SU-DHL-6 (cell line): ENCODE data around the gene DNAAF3.

Experiments used
- H2AFZ ChIP-seq: fragments of 200-600 bp; sonication (generic); 2 replicates; pipeline ENCODE4 v1.6.1; 2014; ENCODE audit warnings: low read depth, mild to moderate bottlenecking, moderate library complexity, mixed read lengths, antibody characterized with exemption, low read length; ENCODE audit not compliant: severe bottlenecking
- H3F3A ChIP-seq: fragments of 200-600 bp; shearing (Covaris generic); 2 replicates; pipeline ENCODE4 v1.6.0; 2016; ENCODE audit warnings: antibody characterized with exemption, mild to moderate bottlenecking; ENCODE audit not compliant: insufficient read depth
- H3K27ac ChIP-seq: fragments of 200-600 bp; sonication (generic); 2 replicates; pipeline ENCODE4 v1.5.1; 2016; ENCODE audit warnings: low read depth, mild to moderate bottlenecking, low read length, moderate library complexity, mixed read lengths
- H3K27me3 ChIP-seq: fragments of 200-600 bp; sonication (generic), shearing (Covaris generic); 2 replicates; pipeline ENCODE4 v1.6.0; 2014; ENCODE audit warnings: mild to moderate bottlenecking, low read length
- H3K36me3 ChIP-seq: fragments of 200-600 bp; sonication (generic); 2 replicates; pipeline ENCODE4 v1.6.1; 2014; ENCODE audit warnings: mild to moderate bottlenecking, low read length, mixed read lengths
- H3K4me2 ChIP-seq: fragments of 300-600, 200-600 bp; shearing (Covaris generic), sonication (generic); 2 replicates; pipeline ENCODE4 v1.6.0; 2014; ENCODE audit warnings: low read length, low read depth, mild to moderate bottlenecking; ENCODE audit not compliant: poor library complexity, severe bottlenecking
- H3K4me3 ChIP-seq: fragments of 200-600 bp; sonication (generic); 2 replicates; pipeline ENCODE4 v1.5.1; 2014; ENCODE audit warnings: antibody characterized with exemption, low read length, mild to moderate bottlenecking, mixed read lengths; ENCODE audit not compliant: insufficient read depth, poor library complexity, severe bottlenecking
- H3K79me2 ChIP-seq: fragments of 200-600 bp; sonication (generic); 2 replicates; pipeline ENCODE4 v1.6.1; 2014; ENCODE audit warnings: mild to moderate bottlenecking, low read length, moderate library complexity; ENCODE audit not compliant: insufficient read depth
- H3K9ac ChIP-seq: fragments of 200-600 bp; sonication (generic); 2 replicates; pipeline ENCODE4 v1.7.0; 2014; ENCODE audit warnings: mild to moderate bottlenecking, low read length
- H3K9me2 ChIP-seq: fragments of 200-600 bp; sonication (generic); replicated peaks from 2 replicates; pipeline ENCODE4 v1.6.1; 2014; ENCODE audit warnings: low read length; ENCODE audit not compliant: insufficient read depth
- H3K9me3 ChIP-seq: fragments of 200-600 bp; sonication (generic); 2 replicates; pipeline ENCODE4 v1.6.1; 2014; ENCODE audit warnings: low read length, mixed read lengths; ENCODE audit not compliant: insufficient read depth
- H4K20me1 ChIP-seq: fragments of 200-600 bp; sonication (generic); 2 replicates; pipeline ENCODE4 v1.6.1; 2014; ENCODE audit warnings: low read depth, mild to moderate bottlenecking, antibody characterized with exemption, low read length, moderate library complexity, mixed read lengths
- EZH2phosphoT487 ChIP-seq: fragments of 200-600 bp; sonication (generic), shearing (Covaris generic); conservative IDR thresholded peaks from 2 replicates; pipeline ENCODE4 v1.6.1; 2018; ENCODE audit warnings: mild to moderate bottlenecking, antibody characterized with exemption, low read length, moderate library complexity, mixed read lengths
- TF ChIP-seq, protein P1 (sequence below): fragments of 200-600 bp; sonication (generic); IDR thresholded peaks from one replicate; pipeline ENCODE4 v1.5.1; 2017; ENCODE audit warnings: antibody characterized with exemption, mild to moderate bottlenecking, low read length, moderate library complexity; ENCODE audit not compliant: insufficient read depth, poor library complexity, severe bottlenecking

Gene DNAAF3

DNA sequence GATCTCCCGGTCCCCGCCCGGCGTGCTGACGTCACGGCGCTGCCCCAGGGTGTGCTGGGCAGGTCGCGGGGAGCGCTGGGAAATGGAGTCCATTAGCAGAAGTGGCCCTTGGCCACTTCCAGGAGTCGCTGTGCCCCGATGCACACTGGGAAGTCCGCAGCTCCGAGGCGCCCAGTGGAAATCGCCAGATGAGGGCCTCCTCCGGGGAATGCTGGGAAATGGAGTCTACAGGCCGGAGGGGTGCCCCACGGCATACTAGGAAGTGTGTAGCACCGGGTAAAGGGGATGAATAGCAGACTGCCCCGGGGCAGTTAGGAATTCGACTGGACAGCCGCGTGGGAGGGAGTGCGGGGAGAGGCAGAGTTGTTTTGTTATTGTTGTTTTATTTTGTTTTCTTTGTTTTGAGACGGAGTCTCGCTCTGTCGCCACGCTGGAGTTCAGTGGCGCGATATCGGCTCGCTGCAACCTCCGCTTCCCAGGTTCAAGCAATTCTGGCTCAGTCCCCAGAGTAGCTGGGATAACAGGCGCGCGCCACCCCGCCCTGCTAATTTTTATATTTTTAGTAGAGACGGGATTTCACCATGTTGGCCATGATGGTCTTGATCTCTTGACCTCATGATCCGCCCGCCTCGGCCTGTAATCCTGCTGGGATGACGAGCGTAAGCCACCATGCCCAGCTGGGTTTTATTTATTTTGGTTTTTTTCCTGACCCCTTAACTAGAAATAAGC, 48.6 kb downstream of the DNAAF3 start:
- Histone ChIP-seq H3K9me2 (no peaks in the 10 kb centered on the region), H3K4me3 (peak overlapping the region; percentile 72), H3K27me3 (no peaks in the 10 kb centered on the region), H3K79me2 (peaks cover 40% of the 10 kb centered on the region), H3K9me3 (no peaks in the 10 kb centered on the region), H3K36me3 (no peaks in the 10 kb centered on the region), H3K9ac (peak overlapping the region; percentile 64), H3K27ac (peak overlapping the region; percentile 42), H3K4me2 (peak overlapping the region; percentile 93), H4K20me1 (no peaks in the 10 kb centered on the region), H2AFZ (peak overlapping the region; percentile 79), H3F3A (peaks cover 16% of the 10 kb centered on the region)
- TF ChIP-seq EZH2phosphoT487 = no peak
- TF ChIP-seq, protein P1, sequence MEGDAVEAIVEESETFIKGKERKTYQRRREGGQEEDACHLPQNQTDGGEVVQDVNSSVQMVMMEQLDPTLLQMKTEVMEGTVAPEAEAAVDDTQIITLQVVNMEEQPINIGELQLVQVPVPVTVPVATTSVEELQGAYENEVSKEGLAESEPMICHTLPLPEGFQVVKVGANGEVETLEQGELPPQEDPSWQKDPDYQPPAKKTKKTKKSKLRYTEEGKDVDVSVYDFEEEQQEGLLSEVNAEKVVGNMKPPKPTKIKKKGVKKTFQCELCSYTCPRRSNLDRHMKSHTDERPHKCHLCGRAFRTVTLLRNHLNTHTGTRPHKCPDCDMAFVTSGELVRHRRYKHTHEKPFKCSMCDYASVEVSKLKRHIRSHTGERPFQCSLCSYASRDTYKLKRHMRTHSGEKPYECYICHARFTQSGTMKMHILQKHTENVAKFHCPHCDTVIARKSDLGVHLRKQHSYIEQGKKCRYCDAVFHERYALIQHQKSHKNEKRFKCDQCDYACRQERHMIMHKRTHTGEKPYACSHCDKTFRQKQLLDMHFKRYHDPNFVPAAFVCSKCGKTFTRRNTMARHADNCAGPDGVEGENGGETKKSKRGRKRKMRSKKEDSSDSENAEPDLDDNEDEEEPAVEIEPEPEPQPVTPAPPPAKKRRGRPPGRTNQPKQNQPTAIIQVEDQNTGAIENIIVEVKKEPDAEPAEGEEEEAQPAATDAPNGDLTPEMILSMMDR = no peak

DNA sequence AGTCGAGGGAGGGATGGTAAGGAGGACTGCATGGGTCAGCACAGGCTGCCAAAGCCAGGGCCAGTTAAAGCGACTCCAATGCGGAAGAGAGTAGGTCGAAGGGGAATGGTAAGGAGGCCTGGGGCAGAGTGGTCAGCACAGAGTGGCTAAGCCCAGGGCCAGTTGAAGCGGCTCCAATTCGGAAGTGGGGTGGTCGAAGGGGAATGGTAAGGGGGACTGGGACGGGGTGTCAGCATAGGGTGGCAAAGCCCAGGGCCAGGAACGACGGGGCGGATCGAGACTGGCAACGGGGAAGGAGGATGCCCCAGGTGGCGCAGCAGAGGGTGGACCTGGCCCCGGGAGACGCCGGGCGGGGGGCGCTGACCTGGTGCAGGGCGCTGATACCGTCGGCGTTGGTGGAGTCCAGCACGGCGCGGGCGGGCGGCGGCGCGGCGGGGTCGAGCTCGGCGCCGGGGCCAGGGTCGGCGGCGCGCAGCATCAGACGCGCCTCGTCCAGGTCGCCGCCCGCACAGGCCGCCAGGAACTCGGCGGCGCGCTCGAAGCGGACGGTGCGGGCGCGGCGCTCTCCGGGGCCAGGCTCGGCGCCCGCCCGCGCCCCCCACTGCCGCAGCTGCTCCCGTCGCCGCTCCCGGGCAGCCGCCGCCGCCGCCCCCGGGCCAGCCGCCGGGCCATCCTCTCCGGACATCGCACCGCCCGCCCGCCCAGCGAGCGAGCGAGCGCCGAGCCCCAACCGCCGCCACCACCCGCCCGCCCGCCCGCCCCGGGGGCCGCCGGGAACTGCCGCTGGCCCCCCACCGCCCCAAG, 49.4 kb downstream of the DNAAF3 start, which contains the start of gene PPP1R12C:
Gene PPP1R12C (minus strand): TSS at position 779 of the 804 bp plus-strand sequence. CDS start 94 bp downstream, at position 685.
- TF ChIP-seq, protein P1 = no peak
- no peak for TF ChIP-seq EZH2phosphoT487
- no peaks in the 10 kb centered on the region for H3K9me2 ChIP-seq
- H3K4me2 ChIP-seq = peak within 1 kb of the TSS; percentile 93
- peak within 1 kb of the TSS; percentile 79 for H2AFZ ChIP-seq
- no peaks in the 10 kb centered on the region for H3K27me3 ChIP-seq
- H4K20me1 ChIP-seq = no peaks in the 10 kb centered on the region; the same call in 1 of the 2 replicates
- H3K79me2 ChIP-seq = peaks cover 48% of the 10 kb centered on the region
- peak within 1 kb of the TSS; percentile 94 for H3K9ac ChIP-seq
- H3K27ac ChIP-seq = peak within 1 kb of the TSS; percentile 91
- peaks cover 16% of the 10 kb centered on the region for H3F3A ChIP-seq
- peak within 1 kb of the TSS; percentile 93 for H3K4me3 ChIP-seq
- no peaks in the 10 kb centered on the region for H3K9me3 ChIP-seq
- no peaks in the 10 kb centered on the region for H3K36me3 ChIP-seq

DNA sequence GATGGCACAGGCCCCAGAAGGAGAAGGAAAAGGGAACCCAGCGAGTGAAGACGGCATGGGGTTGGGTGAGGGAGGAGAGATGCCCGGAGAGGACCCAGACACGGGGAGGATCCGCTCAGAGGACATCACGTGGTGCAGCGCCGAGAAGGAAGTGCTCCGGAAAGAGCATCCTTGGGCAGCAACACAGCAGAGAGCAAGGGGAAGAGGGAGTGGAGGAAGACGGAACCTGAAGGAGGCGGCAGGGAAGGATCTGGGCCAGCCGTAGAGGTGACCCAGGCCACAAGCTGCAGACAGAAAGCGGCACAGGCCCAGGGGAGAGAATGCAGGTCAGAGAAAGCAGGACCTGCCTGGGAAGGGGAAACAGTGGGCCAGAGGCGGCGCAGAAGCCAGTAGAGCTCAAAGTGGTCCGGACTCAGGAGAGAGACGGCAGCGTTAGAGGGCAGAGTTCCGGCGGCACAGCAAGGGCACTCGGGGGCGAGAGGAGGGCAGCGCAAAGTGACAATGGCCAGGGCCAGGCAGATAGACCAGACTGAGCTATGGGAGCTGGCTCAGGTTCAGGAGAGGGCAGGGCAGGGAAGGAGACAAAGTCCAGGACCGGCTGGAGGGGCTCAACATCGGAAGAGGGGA, 50.1 kb downstream of the DNAAF3 start:
- TF ChIP-seq, protein P1 = no peak
- TF ChIP-seq EZH2phosphoT487 = no peak
- no peaks in the 10 kb centered on the region for H3K36me3 ChIP-seq
- peak overlapping the region; percentile 94 for H3K9ac ChIP-seq
- H4K20me1 ChIP-seq = no peaks in the 10 kb centered on the region; the same call in 1 of the 2 replicates
- H3K9me3 ChIP-seq = no peaks in the 10 kb centered on the region
- H3K27ac ChIP-seq = peak overlapping the region; percentile 91
- H3K9me2 ChIP-seq = no peaks in the 10 kb centered on the region
- peaks cover 55% of the 10 kb centered on the region for H3K79me2 ChIP-seq
- H2AFZ ChIP-seq = no peak overlapping the region
- peak overlapping the region; percentile 80 for H3K4me2 ChIP-seq
- peaks cover 16% of the 10 kb centered on the region for H3F3A ChIP-seq
- H3K4me3 ChIP-seq = peak overlapping the region; percentile 93
- H3K27me3 ChIP-seq = no peaks in the 10 kb centered on the region
